Lung (tissue), 12 donors: ENCODE results near the gene WDR86. TPM values are rescaled to one million over a fixed set of nuclear protein-coding genes. Genes with fewer than 3 reads are reported as not detected.

Source experiments
- ATAC-seq: fragments of 200-7000 bp; cut with Tn5 transposase; one replicate; pipeline ENCODE4 v1.9.1; 2020; ENCODE audit warnings: moderate number of reproducible peaks; ENCODE audit not compliant: insufficient read depth, low FRiP score
- DNase-seq, 3 donors: peaks; one replicate each; pipeline ENCODE4 v3.0.0-alpha.2; 2013 to 2017
- H3K27ac ChIP-seq, 2 donors: one replicate each; pipeline ENCODE4 v1.5.1; 2013; ENCODE audit warnings: mild to moderate bottlenecking in 2 of 2, moderate library complexity in 2 of 2, control low read depth in 1 of 2, inconsistent platforms in 1 of 2, low read depth in 1 of 2, low read length in 1 of 2
- H3K27me3 ChIP-seq, 3 donors: one replicate each; pipeline ENCODE4 v1.5.1; 2013; ENCODE audit warnings: low read length in 2 of 3; ENCODE audit not compliant: control insufficient read depth in 3 of 3, insufficient read depth in 3 of 3
- H3K36me3 ChIP-seq, 4 donors: one replicate each; pipeline ENCODE4 v1.5.1; 2013; ENCODE audit warnings: low read length in 4 of 4, mild to moderate bottlenecking in 1 of 4, moderate library complexity in 1 of 4; ENCODE audit not compliant: control insufficient read depth in 4 of 4, insufficient read depth in 4 of 4
- H3K4me1 ChIP-seq, 5 donors: one replicate each; pipeline ENCODE4 v1.5.1; 2013; ENCODE audit warnings: low read length in 5 of 5, mild to moderate bottlenecking in 2 of 5, moderate library complexity in 1 of 5; ENCODE audit not compliant: control insufficient read depth in 5 of 5, insufficient read depth in 5 of 5
- H3K4me3 ChIP-seq: one replicate; pipeline ENCODE4 v1.5.1; 2013; ENCODE audit warnings: mild to moderate bottlenecking, control low read depth, moderate library complexity
- H3K9ac ChIP-seq, 2 donors: one replicate each; pipeline ENCODE4 v1.5.1; 2013; ENCODE audit warnings: low read length in 2 of 2, control low read depth in 1 of 2; ENCODE audit not compliant: insufficient read depth in 1 of 2
- H3K9me3 ChIP-seq, 4 donors: one replicate each; pipeline ENCODE4 v1.5.1; 2013; ENCODE audit warnings: low read length in 3 of 4, mild to moderate bottlenecking in 1 of 4, moderate library complexity in 1 of 4; ENCODE audit not compliant: control insufficient read depth in 4 of 4, insufficient read depth in 3 of 4
- CTCF ChIP-seq: IDR thresholded peaks from 2 replicates; pipeline ENCODE4 v1.5.1; 2012; ENCODE audit warnings: mild to moderate bottlenecking; ENCODE audit errors: control extremely low read depth, extremely low read depth
- WGBS, 2 donors: extraction: QIAGEN DNeasy Blood & Tissue Kit; methylation state at CpG; one replicate each; pipeline ENCODE4 v1.1.7; 2013; 5-methylcytosine and 5-hydroxymethylcytosine counted together
- polyA plus RNA-seq, 2 donors: library from polyadenylated mRNA; stranded (reverse); fragments of 200-250 nt; gene quantifications; one replicate each; pipeline ENCODE4 v1.2.1, GENCODE V29; 2013
- total RNA-seq, 2 donors: library from RNA; depleted of rRNA in 1 of 2; stranded (reverse); fragments of >200 nt in 1 of 2; gene quantifications; one replicate each; pipeline ENCODE4 v1.2.1, GENCODE V29; 2014 to 2021
- donor health status: control.
- donor health status: control.
- donor health status: Bipolar disorder and iron deficiency.
- donor health status: healthy.
- donor health status: DM: yes; HTN: yes; CAD: no.

Gene WDR86
- total and polyA plus RNA-seq, 4 donors = 0.81 to 19.7 (median 2.4) TPM

GRCh38 chr7:151429237-151429559 lies 19.4 kb upstream of the WDR86 start:
- ATAC-seq = no peak

GRCh38 chr7:151428378-151429236 lies 18.8 kb upstream of the WDR86 start:
- no peaks in the 10 kb centered on the region for H3K9me3 ChIP-seq
- H3K4me1 ChIP-seq = peaks cover 0 to 45% (median 18%) of the 10 kb centered on the region in 5 donors
- ATAC-seq (no peak), DNase-seq (peak; percentile 68 to 83 (median 77))
- no peak overlapping the region for H3K9ac ChIP-seq
- peak overlapping the region in 1 of 2 donors; percentile 46 for H3K27ac ChIP-seq
- H3K27me3 ChIP-seq = no peaks in the 10 kb centered on the region
- WGBS, 2 donors = 41 to 44% methylated on average over 13 of the region's 13 CpGs
- H3K36me3 ChIP-seq = no peaks in the 10 kb centered on the region
- no peak overlapping the region for H3K4me3 ChIP-seq
- TF ChIP-seq CTCF = no peak

More at GRCh38 chr7:151429237-151429559, 19.4 kb upstream of the WDR86 start:
- peak overlapping the region in 1 of 2 donors; percentile 23 for H3K27ac ChIP-seq
- no peak for DNase-seq
- no peak for TF ChIP-seq CTCF
- no peaks in the 10 kb centered on the region for H3K9me3 ChIP-seq
- no peaks in the 10 kb centered on the region for H3K27me3 ChIP-seq
- H3K36me3 ChIP-seq = no peaks in the 10 kb centered on the region
- H3K9ac ChIP-seq = no peak overlapping the region
- WGBS, 2 donors = 91 to 93% methylated on average over 5 of the region's 5 CpGs
- no peak overlapping the region for H3K4me3 ChIP-seq
- peaks cover 0 to 45% (median 18%) of the 10 kb centered on the region in 5 donors for H3K4me1 ChIP-seq

- Histone ChIP-seq H3K36me3 (no peaks in the 10 kb centered on the region), H3K27me3 (no peaks in the 10 kb centered on the region), H3K9me3 (no peaks in the 10 kb centered on the region), H3K4me1 (peaks cover 0 to 45% (median 18%) of the 10 kb centered on the region in 5 donors), H3K4me3 (no peak overlapping the region), H3K27ac (peak overlapping the region in 1 of 2 donors; percentile 45), H3K9ac (no peak overlapping the region)
- ATAC-seq (no peak), DNase-seq (no peak)
- 67 to 77% methylated on average over 10 of the region's 10 CpGs for WGBS, 2 donors
- TF ChIP-seq CTCF = no peak
Observed at GRCh38 chr7:151427705-151428377, 18.0 kb upstream of the WDR86 start.
